Liver (tissue), 9 donors: ENCODE data around the gene CLIC6. TPM values are rescaled to one million over a fixed set of nuclear protein-coding genes. Genes with fewer than 3 reads are reported as not detected.

Experiments
- DNase-seq: peaks from one replicate; pipeline ENCODE4 v3.0.0-alpha.2; 2017; ENCODE audit warnings: low spot score
- H3K27ac ChIP-seq, 2 donors: one replicate each; pipeline ENCODE4 v1.7.0; 2013; ENCODE audit warnings: inconsistent platforms in 2 of 2, low read length in 2 of 2, control low read depth in 1 of 2, low read depth in 1 of 2, mild to moderate bottlenecking in 1 of 2
- H3K27me3 ChIP-seq, 4 donors: one replicate each; pipeline versions ENCODE4 v1.6.1 to v1.7.0; 2013; ENCODE audit warnings: low read length in 3 of 4, inconsistent platforms in 1 of 4, mild to moderate bottlenecking in 1 of 4, moderate library complexity in 1 of 4; ENCODE audit not compliant: control insufficient read depth in 4 of 4, insufficient read depth in 4 of 4
- H3K36me3 ChIP-seq, 4 donors: one replicate each; pipeline versions ENCODE4 v1.6.1 to v1.7.0; 2013; ENCODE audit warnings: low read length in 3 of 4, mild to moderate bottlenecking in 3 of 4, low read depth in 1 of 4, moderate library complexity in 1 of 4; ENCODE audit not compliant: control insufficient read depth in 4 of 4, insufficient read depth in 3 of 4
- H3K4me1 ChIP-seq, 4 donors: one replicate each; pipeline versions ENCODE4 v1.6.1 to v1.7.0; 2013; ENCODE audit warnings: low read length in 3 of 4, mild to moderate bottlenecking in 3 of 4, moderate library complexity in 1 of 4; ENCODE audit not compliant: control insufficient read depth in 4 of 4, insufficient read depth in 4 of 4
- H3K4me3 ChIP-seq, 3 donors: one replicate each; pipeline versions ENCODE4 v1.6.1 to v1.7.0; 2013; ENCODE audit warnings: low read length in 3 of 3, control low read depth in 1 of 3, low read depth in 1 of 3, mild to moderate bottlenecking in 1 of 3
- H3K9ac ChIP-seq, 2 donors: one replicate each; pipeline ENCODE4 v1.7.0; 2013; ENCODE audit warnings: low read length in 2 of 2, mild to moderate bottlenecking in 2 of 2, moderate library complexity in 2 of 2, control low read depth in 1 of 2, low read depth in 1 of 2
- H3K9me3 ChIP-seq, 4 donors: one replicate each; pipeline versions ENCODE4 v1.6.1 to v1.7.0; 2013; ENCODE audit warnings: low read length in 3 of 4; ENCODE audit not compliant: control insufficient read depth in 4 of 4
- CTCF ChIP-seq: fragments of 150-350 bp; IDR thresholded peaks from 2 replicates; pipeline ENCODE4 v1.5.1; 2017; ENCODE audit warnings: improper control_type of control experiment, low read depth, low read length; ENCODE audit not compliant: missing input control
- EGR1 ChIP-seq, 2 donors: IDR thresholded peaks; 2 replicates each; pipeline ENCODE4 v1.6.1; 2016 to 2018; ENCODE audit warnings: antibody characterized with exemption in 2 of 2, low read depth in 2 of 2
- FOXA1 ChIP-seq: IDR thresholded peaks from 2 replicates; pipeline ENCODE4 v1.6.1; 2016; ENCODE audit warnings: antibody characterized with exemption
- GABPA ChIP-seq, 2 donors: IDR thresholded peaks in 1 of 2; conservative IDR thresholded peaks in 1 of 2; 2 replicates each; pipeline ENCODE4 v1.6.1; 2016; ENCODE audit warnings: antibody characterized with exemption in 2 of 2, mild to moderate bottlenecking in 1 of 2, moderate library complexity in 1 of 2
- HNF4A ChIP-seq, 2 donors: conservative IDR thresholded peaks; 2 replicates each; pipeline ENCODE4 v1.6.1; 2016; ENCODE audit warnings: antibody characterized with exemption in 2 of 2, mild to moderate bottlenecking in 2 of 2
- NR2F2 ChIP-seq: IDR thresholded peaks from 2 replicates; pipeline ENCODE4 v1.6.1; 2016; ENCODE audit warnings: antibody characterized with exemption
- RAD21 ChIP-seq, 2 donors: IDR thresholded peaks; 2 replicates each; pipeline ENCODE4 v1.6.1; 2016; ENCODE audit warnings: antibody characterized with exemption in 2 of 2, mild to moderate bottlenecking in 2 of 2
- RXRA ChIP-seq, 2 donors: IDR thresholded peaks; 2 replicates each; pipeline ENCODE4 v1.6.1; 2017 to 2018; ENCODE audit warnings: antibody characterized with exemption in 2 of 2, mild to moderate bottlenecking in 1 of 2
- SP1 ChIP-seq: IDR thresholded peaks from 2 replicates; pipeline ENCODE4 v1.6.1; 2018; ENCODE audit warnings: antibody characterized with exemption, mild to moderate bottlenecking
- TAF1 ChIP-seq: conservative IDR thresholded peaks from 2 replicates; pipeline ENCODE4 v1.6.1; 2016; ENCODE audit warnings: antibody characterized with exemption, mild to moderate bottlenecking
- WGBS: extraction: QIAGEN DNeasy Blood & Tissue Kit; methylation state at CpG from one replicate; pipeline ENCODE4 v1.1.7; 2013; 5-methylcytosine and 5-hydroxymethylcytosine counted together
- polyA plus RNA-seq, 2 donors: library from polyadenylated mRNA; stranded (reverse) in 1 of 2; unstranded in 1 of 2; fragments of 200-250 nt in 1 of 2; fragments of >200 nt in 1 of 2; fragmentation: Nextera tagmentation in 1 of 2; extraction: Ambion mirVana in 1 of 2; gene quantifications; one replicate each; pipeline versions ENCODE4 v1.2.1 to v1.2.3, GENCODE V29; 2013 to 2015
- total RNA-seq, 2 donors: library from RNA; depleted of rRNA; stranded (reverse); fragments of >200 nt; gene quantifications; one replicate each; pipeline ENCODE4 v1.2.3, GENCODE V29; 2014
- donor health status: healthy.
- donor health status: healthy.
- donor health status: healthy.
- donor health status: healthy.
- donor health status: healthy.

The CLIC6 gene
- total and polyA plus RNA-seq, 4 donors, result 0.05 to 0.59 (median 0.23) TPM

- Histone ChIP-seq H3K4me3 (no peak overlapping the region), H3K27me3 (no peaks in the 10 kb centered on the region), H3K27ac (no peak overlapping the region), H3K36me3 (no peaks in the 10 kb centered on the region), H3K4me1 (no peaks in the 10 kb centered on the region), H3K9me3 (no peaks in the 10 kb centered on the region), H3K9ac (no peak overlapping the region)
- no peak for DNase-seq
- TF ChIP-seq HNF4A (conservative IDR thresholded peaks at IDR 0.05), result peak; percentile 36 to 55
- TF ChIP-seq CTCF, result no peak
- peak; percentile 52 to 64 for TF ChIP-seq RXRA (IDR thresholded peaks at IDR 0.05)
- 35% methylated on average over 3 of the region's 3 CpGs for WGBS
Measured at GRCh38 chr21:34728479-34728878, 59.7 kb downstream of the CLIC6 start.

- 91% methylated on average over 7 of the region's 7 CpGs for WGBS
- DNase-seq, result no peak
- Histone ChIP-seq H3K27me3 (no peaks in the 10 kb centered on the region), H3K27ac (no peak overlapping the region), H3K4me1 (no peaks in the 10 kb centered on the region), H3K4me3 (no peak overlapping the region), H3K36me3 (no peaks in the 10 kb centered on the region), H3K9ac (no peak overlapping the region), H3K9me3 (no peaks in the 10 kb centered on the region)
- TF ChIP-seq RXRA (IDR thresholded peaks at IDR 0.05), result no peak
- TF ChIP-seq GABPA (IDR thresholded peaks at IDR 0.05 in 1 of 2, conservative IDR thresholded peaks at IDR 0.05 in 1 of 2), result no peak
- no peak for TF ChIP-seq SP1
Measured at GRCh38 chr21:34730194-34730593, 61.4 kb downstream of the CLIC6 start.

GRCh38 chr21:34730756-34731445 is 62.1 kb downstream of the CLIC6 start:
- Histone ChIP-seq H3K27ac (no peak overlapping the region), H3K4me3 (no peak overlapping the region), H3K9ac (no peak overlapping the region), H3K4me1 (no peaks in the 10 kb centered on the region), H3K9me3 (no peaks in the 10 kb centered on the region), H3K27me3 (peaks cover 0 to 3% (median 0%) of the 10 kb centered on the region in 4 donors), H3K36me3 (no peaks in the 10 kb centered on the region)
- TF ChIP-seq TAF1, result no peak
- no peak for TF ChIP-seq FOXA1
- no peak for TF ChIP-seq EGR1 (IDR thresholded peaks at IDR 0.05; ENCODE audit: low read depth in 2 of 2)
- no peak for TF ChIP-seq RAD21 (IDR thresholded peaks at IDR 0.05)
- no peak for TF ChIP-seq GABPA (IDR thresholded peaks at IDR 0.05 in 1 of 2, conservative IDR thresholded peaks at IDR 0.05 in 1 of 2)
- TF ChIP-seq NR2F2, result no peak
- TF ChIP-seq CTCF, result no peak
- TF ChIP-seq SP1, result no peak
- DNase-seq, result no peak
- 79% methylated on average over 5 of the region's 5 CpGs for WGBS
